ENCODE results near the gene E2F6. TPM values are rescaled to one million over a fixed set of nuclear protein-coding genes. Genes with fewer than 3 reads are reported as not detected.

Gene E2F6
- polyA plus RNA-seq, 1 donor from 2014 or later = 39.1 TPM

GRCh38 chr2:11473659-11474433, 7.9 kb upstream of the E2F6 start:
- Histone ChIP-seq H3F3A (ENCODE audit: insufficient read depth, low read length, poor library complexity, severe bottlenecking) (no peaks in the 10 kb centered on the region), H3K9me2 (ENCODE audit: insufficient read depth, low read length) (no peaks in the 10 kb centered on the region), H3K9me3 (ENCODE audit: low read length) (no peaks in the 10 kb centered on the region), H3K27me3 (ENCODE audit: insufficient read depth, low read depth, low read length) (no peaks in the 10 kb centered on the region), H3K79me2 (replicated peaks; ENCODE audit: insufficient read depth, low read length) (no peaks in the 10 kb centered on the region), H3K36me3 (ENCODE audit: insufficient read depth, low read length) (no peaks in the 10 kb centered on the region), H3K4me3 (ENCODE audit: low read length) (no peak overlapping the region), H4K20me1 (ENCODE audit: insufficient read depth) (no peaks in the 10 kb centered on the region), H3K4me2 (ENCODE audit: low read length) (no peak overlapping the region), H2AFZ (ENCODE audit: low read depth, low read length) (no peak overlapping the region), H3K9ac (ENCODE audit: low read length) (peak overlapping the region; percentile 1), H3K27ac (ENCODE audit: low read length) (no peak overlapping the region)
- TF ChIP-seq SMC3 (conservative IDR thresholded peaks at IDR 0.05; ENCODE audit: poor library complexity) (no peak), EP300 (conservative IDR thresholded peaks at IDR 0.05; ENCODE audit: poor library complexity, severe bottlenecking) (peak; percentile 38)

GRCh38 chr2:11467749-11468148, 1.8 kb upstream of the E2F6 start:
- no peaks in the 10 kb centered on the region for H3K9me2 ChIP-seq (ENCODE audit: insufficient read depth, low read length)
- no peaks in the 10 kb centered on the region for H3K27me3 ChIP-seq (ENCODE audit: insufficient read depth, low read depth, low read length)
- H3K27ac ChIP-seq (ENCODE audit: low read length) = no peak overlapping the region
- H3K9me3 ChIP-seq (ENCODE audit: low read length) = no peaks in the 10 kb centered on the region
- H3K79me2 ChIP-seq (replicated peaks; ENCODE audit: insufficient read depth, low read length) = peaks cover 11% of the 10 kb centered on the region
- H3K4me3 ChIP-seq (ENCODE audit: low read length) = no peak overlapping the region
- no peak overlapping the region for H3K9ac ChIP-seq (ENCODE audit: low read length)
- H3K36me3 ChIP-seq (ENCODE audit: insufficient read depth, low read length) = no peaks in the 10 kb centered on the region
- no peaks in the 10 kb centered on the region for H4K20me1 ChIP-seq (ENCODE audit: insufficient read depth)
- no peak overlapping the region for H2AFZ ChIP-seq (ENCODE audit: low read depth, low read length)
- no peaks in the 10 kb centered on the region for H3F3A ChIP-seq (ENCODE audit: insufficient read depth, low read length, poor library complexity, severe bottlenecking)
- TF ChIP-seq CTCF (IDR thresholded peaks at IDR 0.05; ENCODE audit: poor library complexity, severe bottlenecking) = no peak
- TF ChIP-seq POLR2AphosphoS5 (IDR thresholded peaks at IDR 0.05) = no peak
- TF ChIP-seq EZH2 (IDR thresholded peaks at IDR 0.05; ENCODE audit: borderline replicate concordance, insufficient read depth, low read length, poor library complexity, severe bottlenecking) = no peak
- TF ChIP-seq SMC3 (conservative IDR thresholded peaks at IDR 0.05; ENCODE audit: poor library complexity) = no peak
- no peak for TF ChIP-seq EP300 (conservative IDR thresholded peaks at IDR 0.05; ENCODE audit: poor library complexity, severe bottlenecking)
- no peak for TF ChIP-seq MXI1 (conservative IDR thresholded peaks at IDR 0.05; ENCODE audit: poor library complexity, severe bottlenecking)
- no peak for TF ChIP-seq RAD21 (conservative IDR thresholded peaks at IDR 0.05)
- no peak for TF ChIP-seq REST (IDR thresholded peaks at IDR 0.05; ENCODE audit: borderline replicate concordance)
- TF ChIP-seq TAF1 (IDR thresholded peaks at IDR 0.05; ENCODE audit: low read depth) = no peak
- H3K4me2 ChIP-seq (ENCODE audit: low read length) = no peak overlapping the region

Data from neural cell (in vitro differentiated cells).